Measurements from ENCODE around the gene HSP90AB1.

DNA sequence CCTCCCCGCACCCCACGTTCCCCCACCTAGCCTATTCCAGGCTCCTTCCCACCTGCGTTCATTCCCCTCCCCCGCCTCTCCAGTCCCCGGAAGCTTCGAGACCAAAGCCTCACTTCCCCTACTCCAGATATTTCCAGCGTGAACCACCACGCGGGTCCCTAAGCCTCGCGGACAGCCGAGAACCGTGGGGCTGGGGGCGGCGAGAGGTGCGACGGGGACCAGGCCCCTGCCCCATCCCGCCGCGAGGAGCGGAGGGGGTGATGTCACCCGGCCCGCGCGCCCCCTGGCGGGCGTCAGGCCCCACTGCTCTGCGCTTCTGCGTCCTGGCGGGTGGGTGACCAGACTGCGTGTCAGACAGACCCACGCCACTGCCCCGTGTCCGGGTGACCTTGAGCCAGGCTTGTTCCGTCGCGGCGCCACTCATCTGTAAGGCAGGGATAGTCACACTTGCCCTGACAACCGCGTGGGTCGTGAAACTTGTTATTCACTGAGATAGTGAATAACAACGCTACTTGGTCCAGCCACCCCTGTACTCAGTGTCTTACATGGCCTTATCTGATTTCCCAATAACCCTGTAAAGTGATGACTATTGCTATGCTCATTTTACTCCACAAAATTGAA lies 9.0 kb upstream of the HSP90AB1 start:
- TF ChIP-seq POLR2A (IDR thresholded peaks at IDR 0.05) (peak; percentile 55), EP300 (IDR thresholded peaks at IDR 0.05; ENCODE audit: low read depth) (no peak), POLR2AphosphoS5 (IDR thresholded peaks at IDR 0.05) (peak in 1 of 3 donors; percentile 54)
- TF ChIP-seq, protein P1, sequence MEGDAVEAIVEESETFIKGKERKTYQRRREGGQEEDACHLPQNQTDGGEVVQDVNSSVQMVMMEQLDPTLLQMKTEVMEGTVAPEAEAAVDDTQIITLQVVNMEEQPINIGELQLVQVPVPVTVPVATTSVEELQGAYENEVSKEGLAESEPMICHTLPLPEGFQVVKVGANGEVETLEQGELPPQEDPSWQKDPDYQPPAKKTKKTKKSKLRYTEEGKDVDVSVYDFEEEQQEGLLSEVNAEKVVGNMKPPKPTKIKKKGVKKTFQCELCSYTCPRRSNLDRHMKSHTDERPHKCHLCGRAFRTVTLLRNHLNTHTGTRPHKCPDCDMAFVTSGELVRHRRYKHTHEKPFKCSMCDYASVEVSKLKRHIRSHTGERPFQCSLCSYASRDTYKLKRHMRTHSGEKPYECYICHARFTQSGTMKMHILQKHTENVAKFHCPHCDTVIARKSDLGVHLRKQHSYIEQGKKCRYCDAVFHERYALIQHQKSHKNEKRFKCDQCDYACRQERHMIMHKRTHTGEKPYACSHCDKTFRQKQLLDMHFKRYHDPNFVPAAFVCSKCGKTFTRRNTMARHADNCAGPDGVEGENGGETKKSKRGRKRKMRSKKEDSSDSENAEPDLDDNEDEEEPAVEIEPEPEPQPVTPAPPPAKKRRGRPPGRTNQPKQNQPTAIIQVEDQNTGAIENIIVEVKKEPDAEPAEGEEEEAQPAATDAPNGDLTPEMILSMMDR (IDR thresholded peaks at IDR 0.05), result peak; percentile 98 to 99 (median 99)
